CD1c-positive myeloid dendritic cell (primary cell): ENCODE results near the gene DPP6.

Experiments used
- DNase-seq: peaks from one replicate; pipeline ENCODE4 v3.0.0-alpha.2; 2016; ENCODE audit errors: extremely low spot score

DPP6 gene

GRCh38 chr7:154592388-154592787, 540.2 kb downstream of the DPP6 start:
- DNase-seq: no peak

- DNase-seq: no peak
Observed at GRCh38 chr7:154598396-154598795, 546.2 kb downstream of the DPP6 start.

GRCh38 chr7:154598864-154599263, 546.7 kb downstream of the DPP6 start:
- DNase-seq: no peak

- no peak for DNase-seq
Observed at GRCh38 chr7:154610903-154611302, 558.7 kb downstream of the DPP6 start.

GRCh38 chr7:154613811-154614210, 561.6 kb downstream of the DPP6 start:
- DNase-seq: no peak

GRCh38 chr7:154620141-154620755, 568.0 kb downstream of the DPP6 start:
- no peak for DNase-seq

- DNase-seq: no peak
Observed at GRCh38 chr7:154623399-154623798, 571.2 kb downstream of the DPP6 start.

GRCh38 chr7:154627646-154628290, 575.6 kb downstream of the DPP6 start:
- DNase-seq: no peak

- DNase-seq: no peak
Observed at GRCh38 chr7:154628556-154628955, 576.4 kb downstream of the DPP6 start.

GRCh38 chr7:154631162-154631561, 579.0 kb downstream of the DPP6 start:
- DNase-seq: no peak

GRCh38 chr7:154633641-154634040, 581.4 kb downstream of the DPP6 start:
- no peak for DNase-seq

- no peak for DNase-seq
Observed at GRCh38 chr7:154638286-154638685, 586.1 kb downstream of the DPP6 start.

GRCh38 chr7:154640266-154640865, 588.2 kb downstream of the DPP6 start:
- no peak for DNase-seq

- no peak for DNase-seq
Observed at GRCh38 chr7:154640917-154641316, 588.7 kb downstream of the DPP6 start.

- no peak for DNase-seq
Observed at GRCh38 chr7:154644366-154644765, 592.2 kb downstream of the DPP6 start.

- DNase-seq: no peak
Observed at GRCh38 chr7:154646126-154647013, 594.2 kb downstream of the DPP6 start.

- no peak for DNase-seq
Observed at GRCh38 chr7:154647625-154648024, 595.4 kb downstream of the DPP6 start.

GRCh38 chr7:154649015-154649414, 596.8 kb downstream of the DPP6 start:
- DNase-seq: no peak

- DNase-seq: no peak
Observed at GRCh38 chr7:154649434-154649833, 597.2 kb downstream of the DPP6 start.

GRCh38 chr7:154650275-154650674, 598.1 kb downstream of the DPP6 start:
- DNase-seq: no peak

GRCh38 chr7:154651501-154651900, 599.3 kb downstream of the DPP6 start:
- no peak for DNase-seq

- DNase-seq: no peak
Observed at GRCh38 chr7:154652564-154652963, 600.4 kb downstream of the DPP6 start.
